ENCODE results near the gene CRELD2.

CRELD2 gene

DNA sequence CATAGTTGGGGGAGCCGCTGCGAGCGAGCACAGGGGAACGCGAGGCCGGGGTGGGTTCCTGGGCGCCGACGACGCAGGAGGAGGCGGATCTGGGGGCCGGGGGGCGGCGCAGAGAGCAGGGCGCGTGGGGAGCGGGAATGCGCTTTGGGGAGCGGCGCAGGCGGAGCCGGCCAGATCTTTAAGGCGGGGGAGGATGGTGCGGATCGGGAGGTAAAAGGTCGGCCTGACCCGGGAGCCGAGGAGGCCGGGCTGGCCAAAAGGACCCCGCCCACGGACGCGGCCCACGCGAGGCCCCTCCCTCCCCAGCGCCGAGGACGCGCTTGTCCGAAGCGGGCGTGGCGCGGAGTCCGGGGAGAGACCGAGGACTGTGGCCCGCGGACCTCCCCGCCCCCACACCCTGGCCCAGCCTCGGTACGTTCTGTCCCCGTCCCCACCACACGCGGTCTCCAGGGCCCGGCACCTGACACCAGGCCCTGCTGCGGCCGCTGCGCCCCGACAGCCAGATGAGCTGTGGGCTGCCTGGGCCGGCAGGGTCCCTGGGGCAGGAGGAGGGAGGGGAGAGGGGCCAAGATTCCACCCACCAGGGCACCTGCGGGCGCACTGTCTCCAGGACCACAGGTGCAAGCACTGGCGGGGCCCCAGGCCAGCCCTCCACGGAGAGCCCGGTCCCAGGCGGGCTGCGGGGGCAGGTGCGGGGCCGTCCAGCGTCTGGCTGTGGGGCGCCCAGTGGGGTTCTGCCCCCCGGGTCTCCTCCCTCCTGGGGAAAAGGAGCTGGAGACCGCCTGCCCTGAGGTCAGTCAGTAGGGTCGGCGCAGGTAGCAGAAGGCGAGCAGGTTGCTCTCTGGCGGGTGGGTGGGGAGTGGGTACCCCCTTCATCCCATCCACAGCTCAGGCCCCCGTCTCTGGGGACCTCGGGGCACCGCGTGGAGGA, 53.1 kb downstream of the CRELD2 start:
- peak; percentile 34 for DNase-seq

DNA sequence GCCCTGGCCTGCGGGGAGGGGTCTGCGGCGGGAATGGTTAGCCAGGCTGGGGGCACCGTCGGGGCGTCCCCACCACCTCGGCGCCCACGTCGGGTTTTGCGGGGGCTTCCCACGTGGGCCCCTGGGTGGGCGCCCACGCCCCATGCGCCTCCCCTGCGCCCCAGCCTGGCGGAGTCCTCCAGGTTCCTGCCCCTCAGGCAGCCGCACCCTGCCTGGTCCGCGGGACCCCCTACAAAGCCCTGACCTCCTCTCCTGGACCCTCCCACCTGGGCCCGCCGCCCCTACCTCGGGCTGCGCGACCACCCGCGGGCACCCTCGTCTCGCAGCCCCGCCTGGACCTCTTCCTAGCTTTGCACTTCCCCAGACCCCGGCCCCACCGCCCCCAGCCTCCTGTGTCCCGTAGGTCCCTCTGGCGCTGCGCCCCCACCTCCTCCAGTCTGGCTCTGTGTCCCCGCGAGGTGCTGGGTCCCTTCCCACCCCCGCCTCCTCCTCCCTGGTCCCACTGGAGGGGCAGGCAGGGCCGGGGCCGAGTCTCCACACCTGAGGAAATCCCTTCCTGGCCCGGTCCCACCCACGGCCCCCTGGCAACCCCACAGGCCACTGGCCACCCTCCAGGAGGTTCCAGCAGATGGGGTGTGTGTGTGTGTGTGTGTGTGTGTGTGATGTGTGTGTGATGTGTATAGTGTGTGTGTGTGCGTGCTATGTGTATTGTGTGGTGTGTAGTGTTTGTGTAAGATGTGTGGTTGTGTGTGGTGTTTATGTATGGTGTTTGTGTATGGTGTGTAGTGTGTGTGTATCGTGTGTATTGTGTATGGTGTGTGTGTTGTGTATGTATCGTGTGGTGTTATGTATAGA, 54.0 kb downstream of the CRELD2 start:
- no peak for DNase-seq

DNA sequence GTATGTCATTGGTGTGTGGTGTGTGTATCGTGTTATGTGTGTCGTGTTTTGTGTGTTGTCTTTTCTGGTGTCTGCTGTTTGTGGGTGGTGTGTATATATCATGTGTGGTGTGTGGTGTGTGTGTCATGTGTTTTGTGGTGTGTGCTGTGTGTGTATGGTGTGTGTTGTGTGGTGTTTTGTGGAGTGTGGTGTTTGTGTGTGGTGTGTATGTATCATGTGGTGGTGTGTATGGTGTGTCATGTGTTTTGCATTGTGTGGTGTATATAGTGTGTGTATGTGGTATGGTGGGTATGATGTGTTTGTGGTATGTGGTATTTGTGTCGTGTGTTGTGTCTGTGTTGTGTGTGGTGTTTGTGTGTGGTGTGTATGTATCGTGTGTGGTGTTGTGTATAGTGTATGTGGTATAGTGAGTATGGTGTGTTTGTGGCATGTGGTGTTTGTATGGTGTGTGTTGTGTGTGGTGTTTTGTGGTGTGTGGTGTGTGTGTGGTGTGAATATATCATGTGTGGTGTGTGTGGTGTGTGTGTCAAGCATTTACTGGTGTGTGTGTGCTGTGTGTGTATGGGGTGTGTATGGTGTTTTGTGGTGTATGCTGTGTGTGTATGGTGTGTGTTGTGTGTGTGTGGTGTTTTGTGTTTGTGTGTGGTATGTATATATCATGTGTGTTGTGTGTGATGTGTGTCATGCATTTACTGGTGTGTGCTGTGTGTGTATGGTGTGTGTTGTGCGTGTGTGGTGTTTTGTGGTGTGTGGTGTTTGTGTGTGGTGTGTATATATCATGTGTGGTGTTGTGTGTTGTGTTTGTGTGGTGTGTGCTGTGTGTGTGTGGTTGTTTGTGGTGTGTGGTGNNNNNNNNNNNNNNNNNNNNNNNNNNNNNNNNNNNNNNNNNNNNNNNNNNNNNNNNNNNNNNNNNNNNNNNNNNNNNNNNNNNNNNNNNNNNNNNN, 54.9 kb downstream of the CRELD2 start:
- peak; percentile 16 for DNase-seq

DNA sequence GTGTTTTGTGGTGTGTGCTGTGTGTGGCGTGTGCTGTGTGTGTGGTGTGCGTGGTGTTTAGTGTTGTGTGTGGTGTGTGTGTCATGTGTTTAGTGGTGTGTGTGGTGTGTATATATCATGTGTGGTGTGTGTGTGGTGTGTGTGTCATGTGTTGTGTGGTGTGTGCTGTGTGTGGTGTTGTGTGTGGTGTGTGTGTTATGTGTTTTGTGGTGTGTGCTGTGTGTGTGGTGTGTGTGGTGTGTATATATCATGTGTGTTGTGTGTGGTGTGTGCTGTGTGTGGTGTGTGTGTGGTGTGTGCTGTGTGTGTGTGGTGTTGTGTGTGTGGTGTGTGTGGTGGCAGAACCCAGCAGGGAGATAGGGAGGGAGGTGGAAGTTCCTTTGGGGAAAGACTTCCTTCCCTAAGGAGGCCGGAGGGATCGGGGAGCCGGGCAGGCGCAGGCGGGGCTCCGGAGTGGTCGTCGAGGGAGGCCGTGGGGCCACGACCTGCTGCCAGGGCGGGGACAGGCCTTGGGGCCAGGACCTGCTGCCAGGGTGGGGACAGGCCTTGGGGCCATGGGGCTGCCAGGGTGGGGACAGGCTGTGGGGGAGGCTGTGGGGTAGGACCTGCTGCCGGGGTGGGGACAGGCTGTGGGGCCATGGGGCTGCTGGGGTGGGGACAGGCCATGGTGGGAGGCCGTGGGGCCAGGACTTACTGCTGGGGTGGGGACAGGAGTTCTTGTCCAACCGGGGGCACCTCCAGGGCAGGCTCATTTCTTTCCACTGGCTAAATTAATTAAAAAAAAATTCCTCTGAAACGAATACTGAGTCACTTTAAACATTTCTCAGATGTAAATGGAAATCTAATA, 57.3 kb downstream of the CRELD2 start:
- DNase-seq, result no peak

DNA sequence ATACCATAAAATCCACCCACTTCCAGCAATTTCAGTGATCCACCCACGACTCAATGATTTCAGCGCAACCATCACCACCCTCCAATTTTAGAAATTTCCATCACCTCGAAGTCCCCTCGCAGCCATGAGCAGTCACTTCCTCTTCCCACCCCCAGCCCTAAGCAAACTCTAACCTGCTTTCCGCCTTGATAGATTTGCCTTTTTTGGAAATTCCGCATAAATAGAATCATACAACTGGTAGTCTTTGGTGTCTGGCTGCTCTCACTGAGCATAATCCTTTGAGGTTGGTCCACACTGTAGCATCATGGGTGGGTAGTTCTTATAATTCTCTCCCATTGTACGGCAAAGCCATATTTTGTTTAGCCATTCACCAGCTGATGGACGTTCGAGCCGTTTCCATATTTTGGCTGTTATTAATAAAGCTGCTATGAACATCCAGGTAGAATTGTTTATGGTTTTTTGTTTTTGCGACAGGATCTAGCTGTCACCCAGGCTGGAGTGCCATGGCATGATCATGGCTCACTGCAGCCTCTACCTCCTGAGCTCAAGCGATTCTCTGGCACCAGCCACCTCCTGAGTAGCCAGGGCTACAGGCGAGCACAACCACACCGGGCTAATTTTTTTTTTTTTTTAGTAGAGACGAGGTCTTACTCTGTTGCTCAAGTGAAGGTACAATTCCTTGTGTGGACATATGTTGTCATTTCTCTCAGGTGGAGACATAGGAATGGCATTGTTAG, 58.2 kb downstream of the CRELD2 start:
- DNase-seq, result no peak

Measured in hematopoietic multipotent progenitor cell treated with erythropoietin and hydrocortisone succinate and interleukin-3 and kit ligand, for 8 days (in vitro differentiated cells).